Measurements from ENCODE around the gene ABCC6. TPM values are rescaled to one million over a fixed set of nuclear protein-coding genes. Genes with fewer than 3 reads are reported as not detected.
"Not testable (repeated sequence)": the region's sequence is repeated elsewhere in the genome, so short reads cannot be mapped to it uniquely, and the experiment has no call there.

ABCC6 gene
- total RNA-seq, 4 donors from 2014 or later = 0.23 to 2.1 (median 0.90) TPM

GRCh38 chr16:16186820-16187219 is 36.5 kb downstream of the ABCC6 start:
- TF ChIP-seq POLR2A (IDR thresholded peaks at IDR 0.05) = no peak
- TF ChIP-seq CTCF (IDR thresholded peaks at IDR 0.05) = no peak
- DNase-seq (ENCODE audit: low spot score in 2 of 2) = no peak
- H3K4me3 ChIP-seq (ENCODE audit: low read depth, poor library complexity, severe bottlenecking) = no peak overlapping the region
- 95% methylated on average over 11 of the region's 11 CpGs for WGBS, 2 donors
- intact Hi-C loops (cut with DNase I; ENCODE audit: low total_unique reads) = no loop called here

- TF ChIP-seq CTCF (IDR thresholded peaks at IDR 0.05) (no peak), POLR2A (IDR thresholded peaks at IDR 0.05) (no peak)
- intact Hi-C loops (cut with DNase I; ENCODE audit: low total_unique reads) = no loop called here
- WGBS, 2 donors = 60 to 87% methylated on average over 4 of the region's 4 CpGs
- DNase-seq (ENCODE audit: low spot score in 2 of 2) = no peak
- no peak overlapping the region for H3K4me3 ChIP-seq (ENCODE audit: low read depth, poor library complexity, severe bottlenecking)
These were observed 38.2 kb downstream of the ABCC6 start for GRCh38 chr16:16185095-16185494.

GRCh38 chr16:16184594-16184993 is 38.7 kb downstream of the ABCC6 start:
- H3K4me3 ChIP-seq (ENCODE audit: low read depth, poor library complexity, severe bottlenecking) = no peak overlapping the region
- intact Hi-C loops (cut with DNase I; ENCODE audit: low total_unique reads) = no loop called here
- TF ChIP-seq CTCF (IDR thresholded peaks at IDR 0.05) = no peak
- no peak for TF ChIP-seq POLR2A (IDR thresholded peaks at IDR 0.05)
- no peak for DNase-seq (ENCODE audit: low spot score in 2 of 2)
- WGBS, 2 donors = 83 to 84% methylated on average over 5 of the region's 5 CpGs

GRCh38 chr16:16183562-16183961 is 39.7 kb downstream of the ABCC6 start:
- H3K4me3 ChIP-seq (ENCODE audit: low read depth, poor library complexity, severe bottlenecking) = no peak overlapping the region
- DNase-seq (ENCODE audit: low spot score in 2 of 2) = no peak
- intact Hi-C loops (cut with DNase I; ENCODE audit: low total_unique reads) = no loop called here
- WGBS, 2 donors = 76 to 96% methylated on average over 8 of the region's 8 CpGs
- TF ChIP-seq CTCF (IDR thresholded peaks at IDR 0.05) (no peak), POLR2A (IDR thresholded peaks at IDR 0.05) (no peak)

- TF ChIP-seq CTCF (IDR thresholded peaks at IDR 0.05) = no peak
- TF ChIP-seq POLR2A (IDR thresholded peaks at IDR 0.05) = no peak
- DNase-seq (ENCODE audit: low spot score in 2 of 2) = no peak
- WGBS, 2 donors = 77 to 80% methylated on average over 8 of the region's 8 CpGs
- H3K4me3 ChIP-seq (ENCODE audit: low read depth, poor library complexity, severe bottlenecking) = no peak overlapping the region
- intact Hi-C loops (cut with DNase I; ENCODE audit: low total_unique reads) = no loop called here
These were observed 40.4 kb downstream of the ABCC6 start for GRCh38 chr16:16182918-16183317.

GRCh38 chr16:16181748-16182147 is 41.5 kb downstream of the ABCC6 start:
- intact Hi-C loops (cut with DNase I; ENCODE audit: low total_unique reads) = not testable (repeated sequence)
- WGBS, 2 donors = 67 to 86% methylated on average over 3 of the region's 3 CpGs

More at GRCh38 chr16:16181748-16182147, 41.5 kb downstream of the ABCC6 start:
- H3K4me3 ChIP-seq (ENCODE audit: low read depth, poor library complexity, severe bottlenecking); DNase-seq (ENCODE audit: low spot score in 2 of 2): not testable (repeated sequence)

Measured in lower leg skin (tissue), 4 donors.